NCI-H1092 (cell line): ENCODE measurements around the gene OPTC.
"Not testable (repeated sequence)": the region's sequence is repeated elsewhere in the genome, so short reads cannot be mapped to it uniquely, and the experiment has no call there.

Experiments
- DNase-seq: peaks from one replicate; lab custom pipeline; 2025; lab: John Stamatoyannopoulos, UW

Gene OPTC

GRCh38 chr1:203465146-203465798 is 28.7 kb upstream of the OPTC start:
- no peak for DNase-seq

GRCh38 chr1:203465948-203466347 is 28.0 kb upstream of the OPTC start:
- peak; percentile 60 for DNase-seq

- not testable (repeated sequence) for DNase-seq
These were observed 26.9 kb upstream of the OPTC start for GRCh38 chr1:203466906-203467549.

- no peak for DNase-seq
These were observed 26.4 kb upstream of the OPTC start for GRCh38 chr1:203467550-203467921.

GRCh38 chr1:203468326-203468725 is 25.6 kb upstream of the OPTC start:
- DNase-seq: no peak

GRCh38 chr1:203470240-203470639 is 23.7 kb upstream of the OPTC start:
- no peak for DNase-seq

GRCh38 chr1:203471841-203472240 is 22.1 kb upstream of the OPTC start:
- DNase-seq: no peak

GRCh38 chr1:203473281-203473680 is 20.7 kb upstream of the OPTC start:
- no peak for DNase-seq

GRCh38 chr1:203473781-203474305 is 20.1 kb upstream of the OPTC start:
- DNase-seq: no peak

GRCh38 chr1:203475012-203475981 is 18.7 kb upstream of the OPTC start, which contains the start of gene PRELP:
PRELP (plus strand) TSS chr1:203475806; CDS start chr1:203483185, 7,379 bp downstream.
- DNase-seq: no peak

- DNase-seq: no peak
These were observed 17.6 kb upstream of the OPTC start for GRCh38 chr1:203476216-203476814.

GRCh38 chr1:203477748-203478147 is 16.2 kb upstream of the OPTC start:
- DNase-seq: no peak

GRCh38 chr1:203478231-203478630 is 15.7 kb upstream of the OPTC start:
- no peak for DNase-seq

- DNase-seq: no peak
These were observed 15.0 kb upstream of the OPTC start for GRCh38 chr1:203478986-203479385.

- no peak for DNase-seq
These were observed 14.3 kb upstream of the OPTC start for GRCh38 chr1:203479646-203480045.

GRCh38 chr1:203480084-203480483 is 13.9 kb upstream of the OPTC start:
- DNase-seq: no peak

GRCh38 chr1:203480525-203481084 is 13.3 kb upstream of the OPTC start:
- DNase-seq: peak; percentile 79

- DNase-seq: no peak
These were observed 12.8 kb upstream of the OPTC start for GRCh38 chr1:203481196-203481595.

GRCh38 chr1:203486618-203487370 is 7.2 kb upstream of the OPTC start:
- no peak for DNase-seq

- no peak for DNase-seq
These were observed 5.4 kb upstream of the OPTC start for GRCh38 chr1:203488539-203488938.

- no peak for DNase-seq
These were observed 3.3 kb upstream of the OPTC start for GRCh38 chr1:203490607-203491006.
